Gastroesophageal sphincter (tissue), 4 donors: ENCODE results near the gene ZBED4. TPM values are rescaled to one million over a fixed set of nuclear protein-coding genes. Genes with fewer than 3 reads are reported as not detected.

ENCODE experiments used
- ATAC-seq: fragments of 150-250 bp; one replicate; pipeline ENCODE4 v1.9.1; 2016; ENCODE audit warnings: mild to moderate bottlenecking, moderate library complexity
- H3K27ac ChIP-seq, 4 donors: fragments of 200-600 bp; sonication (generic) in 3 of 4; 1 replicate in 3 of 4; 2 replicates in 1 of 4; pipeline ENCODE4 v1.5.1; 2016 to 2019
- H3K27me3 ChIP-seq: fragments of 200-600 bp; sonication (generic); one replicate; pipeline ENCODE4 v1.5.1; 2019
- H3K36me3 ChIP-seq, 2 donors: fragments of 200-600 bp; sonication (generic); one replicate each; pipeline ENCODE4 v1.5.1; 2019; ENCODE audit warnings: control low read depth in 1 of 2
- H3K4me1 ChIP-seq, 3 donors: fragments of 200-600 bp; sonication (generic); 1 replicate in 2 of 3; 2 replicates in 1 of 3; pipeline ENCODE4 v1.5.1; 2016 to 2019; ENCODE audit warnings: control low read depth in 2 of 3
- H3K4me3 ChIP-seq, 2 donors: fragments of 200-600 bp; sonication (generic); one replicate each; pipeline ENCODE4 v1.5.1; 2019; ENCODE audit warnings: mild to moderate bottlenecking in 1 of 2, moderate library complexity in 1 of 2
- H3K9me3 ChIP-seq, 3 donors: fragments of 200-600 bp; sonication (generic); one replicate each; pipeline ENCODE4 v1.5.1; 2017 to 2019; ENCODE audit warnings: control low read depth in 2 of 3
- CTCF ChIP-seq, 4 experiments: fragments of 200-600 bp in 2 of 4; fragments of 450-650 bp in 2 of 4; sonication (generic) in 1 of 4; IDR thresholded peaks; one replicate each; pipeline ENCODE4 v1.5.1; 2017 to 2019; ENCODE audit warnings: antibody characterized with exemption in 4 of 4, mild to moderate bottlenecking in 2 of 4, moderate library complexity in 2 of 4
- EP300 ChIP-seq: sonication (generic); formaldehyde crosslinking; IDR thresholded peaks from one replicate; pipeline ENCODE4 v1.6.1; 2017; ENCODE audit warnings: antibody characterized with exemption, mild to moderate bottlenecking
- POLR2A ChIP-seq, 2 donors: fragments of 450-650 bp; IDR thresholded peaks; one replicate each; pipeline ENCODE4 v1.6.1; 2017; ENCODE audit warnings: antibody characterized with exemption in 2 of 2, mild to moderate bottlenecking in 2 of 2, moderate library complexity in 1 of 2
- POLR2AphosphoS5 ChIP-seq: sonication (generic); formaldehyde crosslinking; IDR thresholded peaks from one replicate; pipeline ENCODE4 v1.6.1; 2017; ENCODE audit warnings: antibody characterized with exemption
- WGBS, 2 donors: methylation state at CpG; one replicate each; pipeline ENCODE4 v1.1.5; 2018; ENCODE audit warnings: low coverage in 1 of 2; 5-methylcytosine and 5-hydroxymethylcytosine counted together
- total RNA-seq, 4 donors: library from RNA; depleted of rRNA; stranded (reverse); fragments of >200 nt; gene quantifications; one replicate each; pipeline ENCODE4 v1.1.0, GENCODE V29; 2016

ZBED4 gene
- total RNA-seq, 4 donors from 2014 or later, result 6.9 to 12.3 (median 7.1) TPM

- Histone ChIP-seq H3K4me3 (no peak overlapping the region), H3K27me3 (peaks cover 15% of the 10 kb centered on the region), H3K9me3 (no peaks in the 10 kb centered on the region), H3K4me1 (peaks cover 0 to 39% (median 7%) of the 10 kb centered on the region in 3 donors), H3K36me3 (peaks cover 0 to 37% of the 10 kb centered on the region in 2 donors), H3K27ac (no peak overlapping the region)
- no peak for ATAC-seq
- no peak for TF ChIP-seq POLR2AphosphoS5
- no peak for TF ChIP-seq POLR2A (IDR thresholded peaks at IDR 0.05)
- TF ChIP-seq EP300, result no peak
- no peak for TF ChIP-seq CTCF (IDR thresholded peaks at IDR 0.05)
- 100% methylated on average over 2 of the region's 18 CpGs; no CpG with 5 or more reads in 1 of the 2 donors for WGBS, 2 donors
These were observed 73.3 kb downstream of the ZBED4 start for GRCh38 chr22:49926916-49927315.

GRCh38 chr22:49927483-49928184, 74.0 kb downstream of the ZBED4 start:
- 86 to 90% methylated on average over 5 to 10 of the region's 26 CpGs for WGBS, 2 donors
- TF ChIP-seq CTCF (IDR thresholded peaks at IDR 0.05) (no peak), POLR2A (IDR thresholded peaks at IDR 0.05) (no peak), POLR2AphosphoS5 (no peak), EP300 (no peak)

GRCh38 chr22:49928185-49928495, 74.5 kb downstream of the ZBED4 start:
- Histone ChIP-seq H3K4me3 (no peak overlapping the region), H3K27me3 (peaks cover 15% of the 10 kb centered on the region), H3K27ac (no peak overlapping the region), H3K9me3 (no peaks in the 10 kb centered on the region), H3K4me1 (peaks cover 0 to 48% (median 12%) of the 10 kb centered on the region in 3 donors), H3K36me3 (peaks cover 0 to 36% of the 10 kb centered on the region in 2 donors)
- no CpG with 5 or more reads among the region's 8 CpGs for WGBS, 2 donors
- TF ChIP-seq CTCF (IDR thresholded peaks at IDR 0.05), result no peak
- no peak for TF ChIP-seq POLR2A (IDR thresholded peaks at IDR 0.05)
- no peak for TF ChIP-seq POLR2AphosphoS5
- TF ChIP-seq EP300, result no peak
- ATAC-seq, result no peak

More at GRCh38 chr22:49927483-49928184, 74.0 kb downstream of the ZBED4 start:
- Histone ChIP-seq H3K4me1 (peaks cover 0 to 47% (median 8%) of the 10 kb centered on the region in 3 donors), H3K27me3 (peaks cover 15% of the 10 kb centered on the region), H3K27ac (no peak overlapping the region), H3K4me3 (no peak overlapping the region), H3K9me3 (no peaks in the 10 kb centered on the region), H3K36me3 (peaks cover 0 to 36% of the 10 kb centered on the region in 2 donors)
- no peak for ATAC-seq

GRCh38 chr22:49928555-49929210, 75.0 kb downstream of the ZBED4 start:
- Histone ChIP-seq H3K4me3 (no peak overlapping the region), H3K27me3 (peaks cover 15% of the 10 kb centered on the region), H3K36me3 (peaks cover 0 to 35% of the 10 kb centered on the region in 2 donors), H3K27ac (no peak overlapping the region), H3K4me1 (peaks cover 0 to 48% (median 17%) of the 10 kb centered on the region in 3 donors), H3K9me3 (no peaks in the 10 kb centered on the region)
- TF ChIP-seq POLR2A (IDR thresholded peaks at IDR 0.05) (no peak), POLR2AphosphoS5 (no peak), EP300 (no peak), CTCF (IDR thresholded peaks at IDR 0.05) (no peak)
- 61% methylated on average over 9 of the region's 38 CpGs; no CpG with 5 or more reads in 1 of the 2 donors for WGBS, 2 donors
- no peak for ATAC-seq
